ENCODE results near the gene LRRTM4.

Gene LRRTM4

DNA sequence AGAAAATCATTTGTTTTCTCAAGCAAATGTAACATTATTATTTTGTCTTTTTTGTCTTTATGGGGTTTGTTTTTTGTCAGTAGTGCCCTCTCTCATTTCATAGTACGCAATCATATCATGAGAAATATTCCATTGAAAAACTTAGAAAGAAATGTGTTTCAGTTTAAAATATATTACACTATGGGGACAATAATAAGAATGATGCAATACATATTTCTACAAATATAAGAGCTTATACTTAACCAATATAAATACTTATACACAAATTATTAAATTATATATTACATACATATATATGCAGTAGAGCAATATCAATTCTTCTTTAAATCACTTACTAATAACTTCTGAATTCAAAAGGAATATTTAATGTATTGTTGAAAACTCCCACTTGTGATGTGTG is 13.7 kb downstream of the LRRTM4 start:
- TF ChIP-seq, protein P1, sequence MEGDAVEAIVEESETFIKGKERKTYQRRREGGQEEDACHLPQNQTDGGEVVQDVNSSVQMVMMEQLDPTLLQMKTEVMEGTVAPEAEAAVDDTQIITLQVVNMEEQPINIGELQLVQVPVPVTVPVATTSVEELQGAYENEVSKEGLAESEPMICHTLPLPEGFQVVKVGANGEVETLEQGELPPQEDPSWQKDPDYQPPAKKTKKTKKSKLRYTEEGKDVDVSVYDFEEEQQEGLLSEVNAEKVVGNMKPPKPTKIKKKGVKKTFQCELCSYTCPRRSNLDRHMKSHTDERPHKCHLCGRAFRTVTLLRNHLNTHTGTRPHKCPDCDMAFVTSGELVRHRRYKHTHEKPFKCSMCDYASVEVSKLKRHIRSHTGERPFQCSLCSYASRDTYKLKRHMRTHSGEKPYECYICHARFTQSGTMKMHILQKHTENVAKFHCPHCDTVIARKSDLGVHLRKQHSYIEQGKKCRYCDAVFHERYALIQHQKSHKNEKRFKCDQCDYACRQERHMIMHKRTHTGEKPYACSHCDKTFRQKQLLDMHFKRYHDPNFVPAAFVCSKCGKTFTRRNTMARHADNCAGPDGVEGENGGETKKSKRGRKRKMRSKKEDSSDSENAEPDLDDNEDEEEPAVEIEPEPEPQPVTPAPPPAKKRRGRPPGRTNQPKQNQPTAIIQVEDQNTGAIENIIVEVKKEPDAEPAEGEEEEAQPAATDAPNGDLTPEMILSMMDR (IDR thresholded peaks at IDR 0.05): no peak

DNA sequence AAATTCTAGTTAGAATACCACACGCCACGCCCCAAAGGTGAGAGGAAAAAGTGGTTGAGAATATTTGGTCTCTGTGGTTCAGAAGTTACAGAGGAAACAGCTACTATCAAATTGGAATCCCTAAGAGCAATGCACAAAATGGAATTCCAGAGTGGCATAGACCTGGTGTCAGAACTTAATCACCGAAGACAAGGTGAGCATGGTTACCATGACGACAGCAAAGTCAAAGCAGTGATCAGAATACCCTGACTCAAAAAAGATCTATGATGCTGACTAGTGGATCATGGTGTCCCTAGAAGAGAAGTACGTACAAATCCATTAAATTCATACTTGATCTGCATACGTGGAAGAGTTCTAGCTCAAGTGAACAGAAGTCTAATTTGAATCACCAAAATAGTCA is 14.5 kb downstream of the LRRTM4 start:
- TF ChIP-seq, protein P1 (IDR thresholded peaks at IDR 0.05): no peak

DNA sequence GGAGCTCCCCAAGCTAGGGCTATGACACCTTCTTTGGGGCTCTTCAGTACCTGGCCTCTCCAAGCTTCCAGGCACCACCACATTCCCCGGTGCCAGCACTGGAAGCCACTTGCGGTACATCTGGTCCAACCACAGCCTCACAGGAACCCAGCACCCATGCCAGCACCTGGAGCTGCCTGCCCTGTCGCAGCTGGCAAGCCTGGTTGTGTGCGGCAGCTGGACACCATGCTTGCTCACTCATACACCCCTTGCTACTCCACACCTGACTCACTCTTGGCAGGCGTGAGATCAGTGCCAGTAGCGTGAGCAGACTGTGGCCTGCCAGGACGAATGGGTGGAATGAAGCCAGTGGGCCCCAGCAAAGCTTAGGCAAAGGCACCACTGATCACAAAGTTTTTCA is 34.0 kb downstream of the LRRTM4 start:
- TF ChIP-seq, protein P1 (IDR thresholded peaks at IDR 0.05): no peak

DNA sequence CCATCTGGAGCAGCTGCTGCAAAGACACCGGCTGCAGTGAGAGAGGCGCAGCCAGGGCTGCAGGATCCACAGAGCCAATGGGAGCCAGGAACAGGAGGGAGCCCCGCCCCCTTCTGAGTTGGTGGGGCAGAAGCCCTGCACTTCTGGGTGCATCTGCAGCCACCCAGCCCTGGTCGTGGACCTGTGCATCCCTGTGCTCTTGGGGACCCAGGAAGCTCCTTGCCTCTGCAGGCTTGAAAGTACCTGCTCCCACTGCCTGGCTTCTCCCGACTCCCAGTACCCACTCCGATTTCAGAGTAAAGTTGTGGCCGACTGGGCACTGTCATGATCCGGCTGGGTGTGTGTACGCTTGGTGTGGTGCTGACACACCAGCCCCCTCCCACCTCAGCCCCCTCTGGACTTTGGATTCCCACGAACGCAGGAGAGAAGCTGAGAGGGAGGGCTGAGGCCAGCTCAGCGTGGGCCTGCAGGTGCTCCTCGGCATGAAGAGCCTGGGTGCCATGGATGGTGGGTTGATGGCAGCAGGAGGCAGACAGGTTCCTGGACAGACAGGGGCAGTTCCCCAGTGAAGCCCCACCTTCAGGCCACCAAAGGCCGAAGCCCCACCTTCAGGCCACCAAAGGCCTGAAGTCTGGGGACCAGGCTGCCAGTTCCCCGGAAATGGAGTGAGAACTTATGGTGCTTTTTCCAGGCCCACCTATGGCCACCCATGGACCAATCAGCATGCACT is 34.9 kb downstream of the LRRTM4 start:
- TF ChIP-seq, protein P1 (IDR thresholded peaks at IDR 0.05): no peak

DNA sequence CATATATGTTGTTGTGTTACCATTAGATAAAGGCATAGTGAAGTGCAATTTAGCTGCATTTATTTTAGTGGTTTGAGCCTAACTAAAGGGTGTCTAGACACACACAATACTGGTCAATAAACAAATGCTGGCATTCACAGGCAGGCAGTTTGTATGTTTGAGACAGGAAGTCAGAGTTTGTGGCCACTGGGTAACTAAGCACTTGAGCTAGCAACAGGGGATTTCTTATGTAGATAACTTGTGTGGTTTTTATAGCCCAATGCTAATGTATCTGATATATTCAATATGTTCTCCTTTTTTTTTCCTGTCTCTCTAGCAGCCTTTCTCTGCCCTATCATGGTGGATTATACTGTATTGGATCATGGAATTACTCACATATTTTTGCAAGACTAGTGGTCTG is 38.1 kb downstream of the LRRTM4 start:
- TF ChIP-seq, protein P1 (IDR thresholded peaks at IDR 0.05): no peak

DNA sequence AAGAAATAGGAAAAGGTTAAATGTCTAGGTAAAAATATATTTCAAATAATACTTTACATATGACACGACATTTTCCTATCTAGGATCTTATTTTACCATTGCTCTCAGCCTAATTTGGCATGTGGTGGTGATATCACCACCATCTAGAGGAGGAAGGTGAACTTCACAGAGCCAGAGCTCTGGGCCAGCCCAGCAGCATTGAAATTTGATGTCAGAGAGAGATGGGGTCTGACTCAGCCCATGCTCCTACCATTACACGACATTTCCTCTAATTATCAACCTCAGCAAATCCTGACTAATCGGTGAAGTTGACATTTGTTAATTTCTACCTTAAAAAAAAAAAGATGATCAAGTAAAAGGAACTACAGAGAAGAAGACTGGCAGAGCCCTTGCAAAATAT is 42.3 kb downstream of the LRRTM4 start:
- TF ChIP-seq, protein P1 (IDR thresholded peaks at IDR 0.05): no peak

DNA sequence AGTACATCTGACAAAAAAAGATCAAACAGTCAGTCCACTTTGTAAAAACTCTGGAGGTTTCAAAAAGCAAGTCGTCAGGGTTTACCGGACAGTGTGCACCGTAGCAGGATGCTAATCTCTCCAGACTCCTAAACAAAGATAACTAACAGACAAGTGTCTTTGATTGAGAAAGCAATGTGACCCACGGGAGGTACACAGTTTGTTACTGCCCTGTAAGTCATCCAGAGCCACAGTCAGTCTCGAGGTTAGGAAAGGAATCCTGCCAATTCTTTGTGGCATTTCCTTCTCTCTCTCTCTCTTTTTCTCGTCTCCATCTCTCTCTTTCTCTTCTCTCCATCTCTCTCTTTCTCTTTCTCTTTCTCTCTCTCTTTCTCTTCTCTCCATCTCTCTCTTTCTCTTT is 42.8 kb downstream of the LRRTM4 start:
- TF ChIP-seq, protein P1 (IDR thresholded peaks at IDR 0.05): no peak

DNA sequence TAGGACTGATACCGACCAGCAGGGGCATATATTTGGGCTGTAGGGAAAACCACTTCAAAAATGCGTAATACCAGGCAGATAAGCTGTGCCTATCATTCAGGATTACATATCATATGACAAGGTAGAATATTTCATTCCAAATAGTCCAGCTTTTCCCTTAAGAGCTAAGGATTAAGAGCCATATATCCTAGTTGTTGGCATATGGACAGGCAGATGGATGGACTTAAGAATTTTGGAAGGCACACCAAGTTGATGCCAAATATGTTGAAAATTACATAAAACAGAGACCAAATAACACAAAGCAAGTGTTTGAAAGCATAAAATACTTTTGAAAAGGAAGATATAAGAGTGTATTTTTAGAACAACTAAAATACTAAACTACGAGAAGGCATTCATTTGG is 52.1 kb downstream of the LRRTM4 start:
- TF ChIP-seq, protein P1 (IDR thresholded peaks at IDR 0.05): no peak
